Suprapubic skin (tissue), 4 donors: Measurements from ENCODE around the gene UBE2N. TPM values are rescaled to one million over a fixed set of nuclear protein-coding genes. Genes with fewer than 3 reads are reported as not detected.

ENCODE experiments used
- DNase-seq, 2 donors: peaks; one replicate each; pipeline ENCODE4 v3.0.0-alpha.2; 2019; ENCODE audit warnings: low spot score in 2 of 2
- H3K27ac ChIP-seq: fragments of 200-600 bp; sonication (generic); one replicate; pipeline ENCODE4 v1.5.1; 2019
- H3K27me3 ChIP-seq: fragments of 200-600 bp; sonication (generic); one replicate; pipeline ENCODE4 v1.5.1; 2019
- H3K36me3 ChIP-seq: fragments of 200-600 bp; sonication (generic); one replicate; pipeline ENCODE4 v1.5.1; 2019
- H3K4me1 ChIP-seq: fragments of 200-600 bp; sonication (generic); one replicate; pipeline ENCODE4 v1.5.1; 2019
- H3K4me3 ChIP-seq: fragments of 200-600 bp; sonication (generic); one replicate; pipeline ENCODE4 v1.5.1; 2019; ENCODE audit warnings: mild to moderate bottlenecking
- H3K9me3 ChIP-seq: fragments of 200-600 bp; sonication (generic); one replicate; pipeline ENCODE4 v1.5.1; 2019
- EP300 ChIP-seq: sonication (generic); formaldehyde crosslinking; IDR thresholded peaks from one replicate; pipeline ENCODE4 v1.6.1; 2017; ENCODE audit warnings: antibody characterized with exemption
- POLR2A ChIP-seq, 2 donors: fragments of 450-650 bp; IDR thresholded peaks; one replicate each; pipeline ENCODE4 v1.6.1; 2017; ENCODE audit warnings: antibody characterized with exemption in 2 of 2, mild to moderate bottlenecking in 2 of 2, moderate library complexity in 2 of 2
- POLR2AphosphoS5 ChIP-seq, 3 donors: sonication (generic); formaldehyde crosslinking; IDR thresholded peaks; one replicate each; pipeline ENCODE4 v1.6.1; 2017; ENCODE audit warnings: antibody characterized with exemption in 3 of 3
- WGBS: methylation state at CpG from one replicate; pipeline ENCODE4 v1.1.5; 2018; 5-methylcytosine and 5-hydroxymethylcytosine counted together
- total RNA-seq, 4 donors: library from RNA; depleted of rRNA; stranded (reverse); fragments of >200 nt; gene quantifications; one replicate each; pipeline ENCODE4 v1.1.0, GENCODE V29; 2016
- TF ChIP-seq, protein P1 (sequence below), 2 donors: fragments of 200-600 bp in 1 of 2; fragments of 450-650 bp in 1 of 2; sonication (generic) in 1 of 2; IDR thresholded peaks; one replicate each; pipeline ENCODE4 v1.5.1; 2016 to 2019; ENCODE audit warnings: antibody characterized with exemption in 2 of 2, mild to moderate bottlenecking in 1 of 2, moderate library complexity in 1 of 2

The UBE2N gene
- total RNA-seq, 4 donors from 2014 or later = 23.1 to 71.3 (median 54.3) TPM

DNA sequence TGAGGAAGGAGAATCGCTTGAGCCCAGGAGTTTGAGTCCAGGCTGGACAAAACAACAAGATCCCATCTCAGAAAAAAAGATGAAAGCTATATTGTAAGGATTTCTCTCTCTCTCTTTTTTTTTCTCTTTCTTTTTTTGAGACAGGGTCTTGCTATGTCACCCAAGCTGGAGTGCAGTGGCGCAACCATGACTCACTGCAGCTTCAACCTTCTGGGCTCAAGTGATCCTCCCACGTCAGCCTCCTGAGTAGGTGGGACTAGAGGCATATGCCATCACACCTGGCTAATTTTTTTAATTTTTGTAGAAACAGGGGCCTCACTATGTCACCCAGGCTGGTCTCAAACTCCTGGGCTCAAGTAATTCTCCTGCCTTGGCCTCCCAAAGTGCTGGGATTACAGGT, 19.8 kb upstream of the UBE2N start:
- Histone ChIP-seq H3K36me3 (no peaks in the 10 kb centered on the region), H3K4me3 (no peak overlapping the region), H3K9me3 (no peaks in the 10 kb centered on the region), H3K27me3 (no peaks in the 10 kb centered on the region), H3K27ac (no peak overlapping the region), H3K4me1 (no peaks in the 10 kb centered on the region)
- no peak for DNase-seq
- WGBS = 91% methylated on average over 3 of the region's 3 CpGs
- TF ChIP-seq POLR2A (IDR thresholded peaks at IDR 0.05) (no peak), POLR2AphosphoS5 (IDR thresholded peaks at IDR 0.05) (no peak), EP300 (no peak)
- TF ChIP-seq, protein P1, sequence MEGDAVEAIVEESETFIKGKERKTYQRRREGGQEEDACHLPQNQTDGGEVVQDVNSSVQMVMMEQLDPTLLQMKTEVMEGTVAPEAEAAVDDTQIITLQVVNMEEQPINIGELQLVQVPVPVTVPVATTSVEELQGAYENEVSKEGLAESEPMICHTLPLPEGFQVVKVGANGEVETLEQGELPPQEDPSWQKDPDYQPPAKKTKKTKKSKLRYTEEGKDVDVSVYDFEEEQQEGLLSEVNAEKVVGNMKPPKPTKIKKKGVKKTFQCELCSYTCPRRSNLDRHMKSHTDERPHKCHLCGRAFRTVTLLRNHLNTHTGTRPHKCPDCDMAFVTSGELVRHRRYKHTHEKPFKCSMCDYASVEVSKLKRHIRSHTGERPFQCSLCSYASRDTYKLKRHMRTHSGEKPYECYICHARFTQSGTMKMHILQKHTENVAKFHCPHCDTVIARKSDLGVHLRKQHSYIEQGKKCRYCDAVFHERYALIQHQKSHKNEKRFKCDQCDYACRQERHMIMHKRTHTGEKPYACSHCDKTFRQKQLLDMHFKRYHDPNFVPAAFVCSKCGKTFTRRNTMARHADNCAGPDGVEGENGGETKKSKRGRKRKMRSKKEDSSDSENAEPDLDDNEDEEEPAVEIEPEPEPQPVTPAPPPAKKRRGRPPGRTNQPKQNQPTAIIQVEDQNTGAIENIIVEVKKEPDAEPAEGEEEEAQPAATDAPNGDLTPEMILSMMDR (IDR thresholded peaks at IDR 0.05) = no peak

DNA sequence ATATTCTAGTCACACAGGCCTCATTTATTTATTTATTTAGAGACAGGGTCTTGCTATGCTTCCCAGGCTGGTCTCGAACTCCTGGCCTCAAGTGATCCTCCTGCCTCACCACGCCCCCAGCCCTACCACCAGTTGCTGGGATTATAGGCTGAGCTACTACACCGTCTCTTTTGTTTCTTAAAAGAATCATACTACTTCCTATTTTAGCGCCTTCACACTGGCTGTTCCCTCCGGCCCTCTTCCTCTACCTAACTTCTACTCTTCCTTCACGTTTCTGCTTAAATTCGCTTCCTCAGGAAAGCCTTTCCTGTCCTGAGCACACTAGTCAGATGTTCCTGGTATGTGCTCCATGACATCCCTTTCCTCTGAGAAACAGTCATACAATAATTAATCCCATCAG, 19.2 kb upstream of the UBE2N start:
- no peak for DNase-seq
- 76% methylated on average over 7 of the region's 7 CpGs for WGBS
- H3K27me3 ChIP-seq = no peaks in the 10 kb centered on the region
- no peaks in the 10 kb centered on the region for H3K36me3 ChIP-seq
- H3K4me1 ChIP-seq = no peaks in the 10 kb centered on the region
- H3K4me3 ChIP-seq = no peak overlapping the region
- no peak overlapping the region for H3K27ac ChIP-seq
- no peaks in the 10 kb centered on the region for H3K9me3 ChIP-seq
- TF ChIP-seq, protein P1 (IDR thresholded peaks at IDR 0.05) = no peak
- no peak for TF ChIP-seq POLR2A (IDR thresholded peaks at IDR 0.05)
- TF ChIP-seq EP300 = no peak
- no peak for TF ChIP-seq POLR2AphosphoS5 (IDR thresholded peaks at IDR 0.05)

DNA sequence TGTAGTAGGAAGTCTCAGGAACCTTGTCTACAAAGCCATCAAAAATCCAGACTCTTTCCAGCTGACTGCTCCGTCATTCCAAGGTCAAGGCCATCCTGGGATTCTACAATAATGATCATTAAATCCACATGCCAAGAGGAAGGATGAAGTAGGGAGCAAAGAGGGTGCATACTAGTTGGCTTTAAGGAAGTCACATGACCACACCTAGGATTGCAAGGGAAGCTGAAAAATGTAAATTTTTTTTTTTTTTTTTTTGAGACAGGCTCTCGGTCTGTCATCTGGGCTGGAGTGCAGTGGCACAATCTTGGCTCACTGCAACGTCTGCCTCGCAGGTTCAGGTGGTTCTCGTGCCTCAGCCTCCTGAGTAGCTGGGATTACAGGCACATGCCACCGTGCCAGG, 18.3 kb upstream of the UBE2N start:
- no peaks in the 10 kb centered on the region for H3K36me3 ChIP-seq
- TF ChIP-seq, protein P1 (IDR thresholded peaks at IDR 0.05) = no peak
- TF ChIP-seq POLR2AphosphoS5 (IDR thresholded peaks at IDR 0.05) (no peak), EP300 (no peak), POLR2A (IDR thresholded peaks at IDR 0.05) (no peak)
- no peak overlapping the region for H3K27ac ChIP-seq
- H3K27me3 ChIP-seq = no peaks in the 10 kb centered on the region
- 74% methylated on average over 6 of the region's 6 CpGs for WGBS
- H3K4me3 ChIP-seq = no peak overlapping the region
- H3K4me1 ChIP-seq = no peaks in the 10 kb centered on the region
- DNase-seq = no peak
- no peaks in the 10 kb centered on the region for H3K9me3 ChIP-seq

DNA sequence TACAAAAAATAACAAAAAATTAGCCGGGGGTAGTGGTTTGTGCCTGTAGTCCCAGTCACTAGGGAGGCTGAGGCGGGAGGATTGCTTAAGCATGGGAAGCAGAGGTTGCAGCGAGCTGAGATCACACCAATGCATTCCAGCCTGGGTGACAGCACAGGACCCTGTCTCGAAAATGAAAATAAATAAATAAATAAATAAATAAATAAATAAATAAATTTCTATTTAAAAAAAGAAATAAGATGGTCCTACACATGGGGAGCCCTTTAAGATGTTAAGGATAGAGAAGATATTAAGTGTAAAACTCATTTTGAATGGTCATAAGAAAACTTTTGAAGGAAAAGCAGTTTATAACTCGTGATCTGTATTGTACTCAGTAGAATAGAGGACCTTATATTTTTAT, 17.4 kb upstream of the UBE2N start:
- no peaks in the 10 kb centered on the region for H3K4me1 ChIP-seq
- H3K4me3 ChIP-seq = no peak overlapping the region
- 87% methylated on average over 5 of the region's 5 CpGs for WGBS
- H3K27me3 ChIP-seq = no peaks in the 10 kb centered on the region
- no peaks in the 10 kb centered on the region for H3K36me3 ChIP-seq
- H3K9me3 ChIP-seq = no peaks in the 10 kb centered on the region
- no peak overlapping the region for H3K27ac ChIP-seq
- DNase-seq = no peak
- no peak for TF ChIP-seq EP300
- TF ChIP-seq, protein P1 (IDR thresholded peaks at IDR 0.05) = no peak
- TF ChIP-seq POLR2A (IDR thresholded peaks at IDR 0.05) = no peak
- no peak for TF ChIP-seq POLR2AphosphoS5 (IDR thresholded peaks at IDR 0.05)

DNA sequence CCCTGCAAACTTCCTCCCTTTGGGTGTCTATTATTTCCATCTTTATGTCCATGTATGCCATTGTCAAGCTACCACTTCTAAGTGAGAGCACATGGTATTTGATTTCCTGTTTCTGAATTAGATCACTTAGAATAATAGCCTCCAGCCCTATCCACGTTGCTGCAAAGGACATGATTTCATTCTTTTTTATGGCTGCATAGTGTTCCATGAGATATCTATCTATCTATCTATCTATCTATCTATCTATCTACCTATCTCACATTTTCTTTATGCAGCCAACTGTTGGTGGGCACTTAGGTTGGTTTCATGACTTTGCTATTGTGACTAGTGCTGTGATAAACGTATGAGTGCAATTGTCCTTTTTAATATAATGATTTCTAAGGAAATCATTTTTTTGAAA, 14.3 kb upstream of the UBE2N start:
- H3K36me3 ChIP-seq = no peaks in the 10 kb centered on the region
- no peak overlapping the region for H3K4me3 ChIP-seq
- no peak overlapping the region for H3K27ac ChIP-seq
- H3K4me1 ChIP-seq = no peaks in the 10 kb centered on the region
- H3K27me3 ChIP-seq = no peaks in the 10 kb centered on the region
- WGBS = 58% methylated on average over 2 of the region's 2 CpGs
- no peaks in the 10 kb centered on the region for H3K9me3 ChIP-seq
- DNase-seq = no peak
- TF ChIP-seq, protein P1 (IDR thresholded peaks at IDR 0.05) = no peak
- TF ChIP-seq POLR2AphosphoS5 (IDR thresholded peaks at IDR 0.05) (no peak), POLR2A (IDR thresholded peaks at IDR 0.05) (no peak), EP300 (no peak)
